ENCODE measurements around the gene KIF3B. TPM values are rescaled to one million over a fixed set of nuclear protein-coding genes. Genes with fewer than 3 reads are reported as not detected.
"Not testable (repeated sequence)": the region's sequence is repeated elsewhere in the genome, so short reads cannot be mapped to it uniquely, and the experiment has no call there.

Gene KIF3B
- total RNA-seq, 2 experiments from 2014 or later: 8.2 to 25.2 TPM

- no peak for TF ChIP-seq EZH2phosphoT487 (IDR thresholded peaks at IDR 0.05; ENCODE audit: borderline replicate concordance, low read depth, low read length)
- no peak for TF ChIP-seq CTCF (conservative IDR thresholded peaks at IDR 0.05; ENCODE audit: low read length)
These were observed 104.9 kb downstream of the KIF3B start for GRCh38 chr20:32382102-32382950.

GRCh38 chr20:32383441-32383840, 106.0 kb downstream of the KIF3B start:
- peaks cover 37% of the 10 kb centered on the region; the same call in 1 of the 2 replicates for H3K79me2 ChIP-seq (ENCODE audit: insufficient read depth, low read depth, low read length)
- BruUV-seq (replicated peaks); H3K4me1 ChIP-seq (ENCODE audit: insufficient read depth, low read length, poor library complexity, severe bottlenecking); intact Hi-C loops (cut with micrococcal nuclease; ENCODE audit: unreplicated experiment); H4K20me1 ChIP-seq (ENCODE audit: insufficient read depth, low read length); CTCF ChIA-PET (ENCODE audit: unreplicated experiment); H3K9me3 ChIP-seq (ENCODE audit: low read length); H3K4me3 ChIP-seq (ENCODE audit: low read depth, low read length, poor library complexity, severe bottlenecking); H2AFZ ChIP-seq (ENCODE audit: low read length); POLR2A ChIA-PET; H3K27ac ChIP-seq (ENCODE audit: low read depth, low read length, poor library complexity, severe bottlenecking); H3K4me2 ChIP-seq (ENCODE audit: low read length); DNase-seq (ENCODE audit: low spot score); H3K9me2 ChIP-seq (ENCODE audit: insufficient read depth, low read length): not testable (repeated sequence)
- H3K36me3 ChIP-seq (ENCODE audit: insufficient read depth, low read length): peaks cover 61% of the 10 kb centered on the region

More at GRCh38 chr20:32382102-32382950, 104.9 kb downstream of the KIF3B start:
- BruUV-seq (replicated peaks): no TSS peak
- no peak overlapping the region for H3K4me3 ChIP-seq (ENCODE audit: low read depth, low read length, poor library complexity, severe bottlenecking)
- no peaks in the 10 kb centered on the region for H3K4me1 ChIP-seq (ENCODE audit: insufficient read depth, low read length, poor library complexity, severe bottlenecking)
- no peaks in the 10 kb centered on the region for H3K9me2 ChIP-seq (ENCODE audit: insufficient read depth, low read length)
- no peaks in the 10 kb centered on the region for H4K20me1 ChIP-seq (ENCODE audit: insufficient read depth, low read length)
- no peak overlapping the region for H3K4me2 ChIP-seq (ENCODE audit: low read length)
- H2AFZ ChIP-seq (ENCODE audit: low read length): no peak overlapping the region
- H3K9me3 ChIP-seq (ENCODE audit: low read length): no peaks in the 10 kb centered on the region
- no peak for DNase-seq (ENCODE audit: low spot score)
- intact Hi-C loops (cut with micrococcal nuclease; ENCODE audit: unreplicated experiment): no loop called here
- ChIA-PET POLR2A (interaction anchor here (0.6 to 0.7 kb wide), 2 partner anchors 12 to 282 kb away, joined by 4 to 6 read pairs; no protein-coding TSS in a partner anchor), CTCF (ENCODE audit: unreplicated experiment) (no interaction called here)
- H3K27ac ChIP-seq (ENCODE audit: low read depth, low read length, poor library complexity, severe bottlenecking): no peak overlapping the region
- H3K79me2 ChIP-seq (ENCODE audit: insufficient read depth, low read depth, low read length): peaks cover 35% of the 10 kb centered on the region; the same call in 1 of the 2 replicates
- H3K36me3 ChIP-seq (ENCODE audit: insufficient read depth, low read length): peaks cover 64% of the 10 kb centered on the region

Other genes with a start within 250 kb of the KIF3B start
- 0.19 TPM in 1 of 2 replicates, not detected in the other for gene HCK, start 225.4 kb upstream of the KIF3B start, total RNA-seq (2014; rRNA removed; shearing (Covaris generic))
- 2.2 and 3.2 TPM in 2 replicates for gene HCK, start 225.4 kb upstream of the KIF3B start, total RNA-seq (2022)
- gene TM9SF4, start 167.9 kb upstream of the KIF3B start, total RNA-seq (2014; rRNA removed; shearing (Covaris generic)): 16.6 and 20.8 TPM in 2 replicates
- gene TM9SF4, start 167.9 kb upstream of the KIF3B start, total RNA-seq (2022): 38.9 and 40.7 TPM in 2 replicates
- gene PLAGL2, start 69.9 kb upstream of the KIF3B start, total RNA-seq (2014; rRNA removed; shearing (Covaris generic)): 7.4 and 9.8 TPM in 2 replicates
- 40.3 and 42.9 TPM in 2 replicates for gene PLAGL2, start 69.9 kb upstream of the KIF3B start, total RNA-seq (2022)
- 16.8 and 21.4 TPM in 2 replicates for gene POFUT1, start 69.8 kb upstream of the KIF3B start, total RNA-seq (2014; rRNA removed; shearing (Covaris generic))
- gene POFUT1, start 69.8 kb upstream of the KIF3B start, total RNA-seq (2022): 27.8 and 33.1 TPM in 2 replicates
- gene ASXL1, start 80.7 kb downstream of the KIF3B start, total RNA-seq (2014; rRNA removed; shearing (Covaris generic)): 81.5 and 84.7 TPM in 2 replicates
- gene ASXL1, start 80.7 kb downstream of the KIF3B start, total RNA-seq (2022): 111 and 122 TPM in 2 replicates